Measurements from ENCODE around the gene PRRX2. TPM values are rescaled to one million over a fixed set of nuclear protein-coding genes. Genes with fewer than 3 reads are reported as not detected.
A peak's percentile ranks its signal among the peaks of the same experiment; 100 is the strongest.
"Not testable (repeated sequence)": the region's sequence is repeated elsewhere in the genome, so short reads cannot be mapped to it uniquely, and the experiment has no call there.

Gene PRRX2
- polyA plus RNA-seq, 1 experiment, result 8.3 TPM

GRCh38 chr9:129635099-129636065, 30.1 kb upstream of the PRRX2 start:
- CTCF ChIA-PET, result interaction anchor here (0.6 kb wide), 1 partner anchor 12 kb away, joined by 3 read pairs; no protein-coding TSS in a partner anchor

GRCh38 chr9:129636343-129636742, 29.1 kb upstream of the PRRX2 start:
- CTCF ChIA-PET, result not testable (repeated sequence)

More at GRCh38 chr9:129635099-129636065, 30.1 kb upstream of the PRRX2 start:
- Histone ChIP-seq H3K9me3 (ENCODE audit: control insufficient read depth, insufficient read depth, low read length) (no peaks in the 10 kb centered on the region; the same call in 1 of the 2 replicates), H3K4me3 (ENCODE audit: low read depth, low read length) (no peak overlapping the region), H3K27me3 (ENCODE audit: control insufficient read depth, insufficient read depth, low read length) (no peaks in the 10 kb centered on the region), H3K27ac (ENCODE audit: low read depth, low read length) (peak overlapping the region; percentile 52)
- DNase-seq (ENCODE audit: low read depth, low spot score), result no peak
- TF ChIP-seq CTCF (IDR thresholded peaks at IDR 0.05; ENCODE audit: low read depth, low read length), result no peak
- POLR2A ChIA-PET, result no interaction called here

GRCh38 chr9:129637102-129637501, 28.3 kb upstream of the PRRX2 start:
- H3K27me3 ChIP-seq (ENCODE audit: control insufficient read depth, insufficient read depth, low read length), result no peaks in the 10 kb centered on the region
- no peaks in the 10 kb centered on the region; the same call in 1 of the 2 replicates for H3K9me3 ChIP-seq (ENCODE audit: control insufficient read depth, insufficient read depth, low read length)
- no peak for TF ChIP-seq CTCF (IDR thresholded peaks at IDR 0.05; ENCODE audit: low read depth, low read length)
- no peak overlapping the region for H3K4me3 ChIP-seq (ENCODE audit: low read depth, low read length)
- H3K27ac ChIP-seq (ENCODE audit: low read depth, low read length), result no peak overlapping the region
- ChIA-PET CTCF (interaction anchor here (1.0 to 1.5 kb wide), 3 partner anchors 13 to 505 kb away, joined by 3 to 7 read pairs (median 3); no protein-coding TSS in a partner anchor), POLR2A (interaction anchor here (0.6 kb wide), 1 partner anchor 125 kb away, joined by 5 read pairs; no protein-coding TSS in a partner anchor)
- no peak for DNase-seq (ENCODE audit: low read depth, low spot score)

More at GRCh38 chr9:129636343-129636742, 29.1 kb upstream of the PRRX2 start:
- POLR2A ChIA-PET; H3K27ac ChIP-seq (ENCODE audit: low read depth, low read length); DNase-seq (ENCODE audit: low read depth, low spot score); H3K9me3 ChIP-seq (ENCODE audit: control insufficient read depth, insufficient read depth, low read length); H3K4me3 ChIP-seq (ENCODE audit: low read depth, low read length); H3K27me3 ChIP-seq (ENCODE audit: control insufficient read depth, insufficient read depth, low read length): not testable (repeated sequence)

GRCh38 chr9:129637673-129638439, 27.6 kb upstream of the PRRX2 start:
- Histone ChIP-seq H3K9me3 (ENCODE audit: control insufficient read depth, insufficient read depth, low read length) (no peaks in the 10 kb centered on the region; the same call in 1 of the 2 replicates), H3K27me3 (ENCODE audit: control insufficient read depth, insufficient read depth, low read length) (no peaks in the 10 kb centered on the region), H3K4me3 (ENCODE audit: low read depth, low read length) (no peak overlapping the region), H3K27ac (ENCODE audit: low read depth, low read length) (no peak overlapping the region)
- ChIA-PET POLR2A (interaction anchor here (0.6 kb wide), 1 partner anchor 124 kb away, joined by 5 read pairs; no protein-coding TSS in a partner anchor), CTCF (interaction anchor here (0.9 to 1.5 kb wide), 5 partner anchors 13 to 506 kb away, joined by 3 to 8 read pairs (median 5); no protein-coding TSS in a partner anchor)
- no peak for DNase-seq (ENCODE audit: low read depth, low spot score)
- TF ChIP-seq CTCF (IDR thresholded peaks at IDR 0.05; ENCODE audit: low read depth, low read length), result no peak

GRCh38 chr9:129639034-129639630, 26.3 kb upstream of the PRRX2 start:
- H3K27ac ChIP-seq (ENCODE audit: low read depth, low read length), result peak overlapping the region; percentile 11
- TF ChIP-seq CTCF (IDR thresholded peaks at IDR 0.05; ENCODE audit: low read depth, low read length), result no peak

More at GRCh38 chr9:129639034-129639630, 26.3 kb upstream of the PRRX2 start:
- Histone ChIP-seq H3K9me3 (ENCODE audit: control insufficient read depth, insufficient read depth, low read length) (no peaks in the 10 kb centered on the region; the same call in 1 of the 2 replicates), H3K4me3 (ENCODE audit: low read depth, low read length) (no peak overlapping the region), H3K27me3 (ENCODE audit: control insufficient read depth, insufficient read depth, low read length) (no peaks in the 10 kb centered on the region)
- DNase-seq (ENCODE audit: low read depth, low spot score), result no peak
- CTCF ChIA-PET, result interaction anchor here (0.6 to 1.4 kb wide), 4 partner anchors 98 to 508 kb away, joined by 3 to 8 read pairs (median 4); no protein-coding TSS in a partner anchor
- POLR2A ChIA-PET, result interaction anchor here (0.8 to 1.5 kb wide), 3 partner anchors 12 to 509 kb away, joined by 3 to 7 read pairs (median 4); no protein-coding TSS in a partner anchor
